SK-N-MC (cell line): Measurements from ENCODE around the gene CNNM1.

Experiments used
- DNase-seq: peaks from one replicate; pipeline ENCODE4 v3.0.0-alpha.2; 2011; ENCODE audit warnings: low read depth, low spot score
- H3K27ac ChIP-seq: fragments of 200-600 bp; sonication (generic); 2 replicates; pipeline ENCODE4 v1.5.1; 2016; ENCODE audit warnings: mixed run types
- H3K36me3 ChIP-seq: fragments of 200-600 bp; sonication (generic); 2 replicates; pipeline ENCODE4 v1.6.1; 2017; ENCODE audit warnings: antibody characterized with exemption, low read length, mixed read lengths; ENCODE audit not compliant: insufficient read depth
- H3K4me3 ChIP-seq: fragments of 200-600 bp; sonication (generic); 2 replicates; pipeline ENCODE4 v1.5.1; 2016
- H3K9ac ChIP-seq: fragments of 200-600 bp; sonication (generic); 2 replicates; pipeline ENCODE4 v1.8.0; 2017; ENCODE audit warnings: mixed run types, mixed read lengths; ENCODE audit not compliant: insufficient read length
- H3K9me3 ChIP-seq: fragments of 200-600 bp; sonication (generic); 2 replicates; pipeline ENCODE4 v1.6.1; 2017; ENCODE audit warnings: low read depth, mild to moderate bottlenecking, antibody characterized with exemption, low read length, moderate library complexity, mixed read lengths
- EZH2 ChIP-seq: fragments of 200-600 bp; sonication (generic); IDR thresholded peaks from one replicate; pipeline ENCODE4 v1.6.1; 2017; ENCODE audit warnings: antibody characterized with exemption
- FOXP2 ChIP-seq: optimal IDR thresholded peaks from 2 replicates; pipeline ENCODE3; 2011; ENCODE audit warnings: mild to moderate bottlenecking, moderate library complexity; ENCODE audit not compliant: insufficient read depth; ENCODE audit errors: extremely low read length, control extremely low read depth
- POLR2AphosphoS5 ChIP-seq: IDR thresholded peaks from 2 replicates; pipeline ENCODE4 v1.6.1; 2012; ENCODE audit warnings: mild to moderate bottlenecking, low read depth, low read length, borderline replicate concordance

CNNM1 gene

DNA sequence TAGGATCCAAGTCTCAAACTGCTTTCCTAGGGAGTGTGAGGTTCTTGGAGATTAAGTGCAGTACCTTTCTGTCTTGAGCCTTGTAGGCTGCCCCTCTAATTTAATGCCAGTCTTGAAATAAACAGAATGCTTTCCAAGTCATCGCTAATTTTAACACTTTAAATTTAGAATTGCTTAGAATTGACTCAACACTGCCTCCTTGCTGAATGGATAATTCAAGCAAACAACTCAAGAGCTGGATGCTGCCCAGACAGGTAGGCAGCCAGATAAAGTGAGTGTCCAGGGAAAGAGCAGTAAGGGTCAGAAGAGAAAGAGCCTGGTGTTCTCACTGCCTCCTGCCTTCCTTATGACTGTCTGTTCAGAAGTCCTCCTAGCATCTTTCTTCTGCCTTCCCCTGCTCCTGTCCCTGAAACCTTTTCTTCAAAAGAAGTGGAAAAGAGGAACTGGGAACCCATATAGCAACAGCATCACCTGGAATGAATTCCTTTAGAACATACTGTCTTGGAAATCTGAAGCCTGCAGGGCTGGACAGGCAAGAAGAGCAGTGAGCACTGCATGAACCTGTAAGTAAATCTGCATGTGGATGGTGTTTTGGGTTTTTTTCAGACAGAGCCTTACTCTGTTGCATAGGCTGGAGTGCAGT is 104.3 kb downstream of the CNNM1 start:
- no peak overlapping the region for H3K4me3 ChIP-seq
- no peaks in the 10 kb centered on the region for H3K36me3 ChIP-seq
- H3K9me3 ChIP-seq = no peaks in the 10 kb centered on the region
- no peak overlapping the region for H3K27ac ChIP-seq
- TF ChIP-seq EZH2 = no peak
- TF ChIP-seq POLR2AphosphoS5 = no peak
- no peak for TF ChIP-seq FOXP2
- no peak overlapping the region for H3K9ac ChIP-seq
- no peak for DNase-seq

GRCh38 chr10:99435986-99436638 is 107.0 kb downstream of the CNNM1 start:
- DNase-seq = peak; percentile 35
- no peak overlapping the region for H3K4me3 ChIP-seq
- H3K27ac ChIP-seq = no peak overlapping the region
- no peak overlapping the region for H3K9ac ChIP-seq
- H3K36me3 ChIP-seq = no peaks in the 10 kb centered on the region
- no peak for TF ChIP-seq EZH2
- no peak for TF ChIP-seq FOXP2
- TF ChIP-seq POLR2AphosphoS5 = no peak
- no peaks in the 10 kb centered on the region for H3K9me3 ChIP-seq

- TF ChIP-seq POLR2AphosphoS5 (no peak), FOXP2 (no peak), EZH2 (no peak)
These were observed 109.7 kb downstream of the CNNM1 start for GRCh38 chr10:99438890-99439289.

DNA sequence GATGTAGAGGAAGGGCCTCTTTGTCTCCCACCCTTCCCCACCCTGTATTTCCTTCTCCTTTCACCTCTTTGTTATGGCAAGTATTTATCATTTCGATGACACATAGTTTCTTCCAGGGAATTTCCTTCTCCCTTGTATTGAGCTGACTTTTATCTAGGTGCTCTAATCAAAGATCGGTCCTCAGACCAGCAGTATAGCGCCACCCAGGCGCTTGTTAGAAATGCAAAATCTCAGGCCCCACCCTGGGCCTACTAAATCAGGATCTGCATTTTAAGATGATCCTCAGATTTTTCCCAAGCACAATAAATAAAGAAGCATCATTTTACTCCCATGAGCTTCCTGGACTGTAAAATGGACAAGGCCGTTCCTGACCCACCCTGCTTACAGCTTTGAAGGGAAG is 113.2 kb downstream of the CNNM1 start:
- no peaks in the 10 kb centered on the region for H3K9me3 ChIP-seq
- TF ChIP-seq POLR2AphosphoS5 (no peak), FOXP2 (no peak), EZH2 (no peak)
- no peak overlapping the region for H3K9ac ChIP-seq
- H3K36me3 ChIP-seq = no peaks in the 10 kb centered on the region
- no peak overlapping the region for H3K27ac ChIP-seq
- DNase-seq = no peak
- no peak overlapping the region for H3K4me3 ChIP-seq

More at GRCh38 chr10:99438890-99439289, 109.7 kb downstream of the CNNM1 start:
- no peak overlapping the region for H3K9ac ChIP-seq
- no peaks in the 10 kb centered on the region for H3K36me3 ChIP-seq
- no peak overlapping the region for H3K4me3 ChIP-seq
- no peak overlapping the region for H3K27ac ChIP-seq
- H3K9me3 ChIP-seq = no peaks in the 10 kb centered on the region
- DNase-seq = no peak

DNA sequence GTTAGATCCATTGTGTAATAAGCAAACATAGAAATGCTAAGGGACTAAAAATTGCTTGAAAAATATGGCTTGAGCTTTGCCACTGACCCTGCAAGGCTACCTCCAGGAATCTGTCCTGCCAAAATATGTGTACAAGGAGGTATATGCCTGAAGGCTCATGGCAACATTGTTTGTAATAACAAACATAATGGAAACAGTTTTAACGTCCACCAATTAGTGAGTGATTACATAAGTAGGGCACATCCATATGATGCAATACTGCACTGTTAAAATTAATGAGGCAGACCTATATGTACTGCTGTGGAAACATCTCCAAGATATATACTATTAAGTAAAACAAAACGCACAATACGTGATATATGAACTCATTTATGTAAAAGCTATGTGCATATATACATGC is 114.3 kb downstream of the CNNM1 start:
- H3K4me3 ChIP-seq = no peak overlapping the region
- DNase-seq = no peak
- no peak overlapping the region for H3K9ac ChIP-seq
- no peaks in the 10 kb centered on the region for H3K9me3 ChIP-seq
- no peaks in the 10 kb centered on the region for H3K36me3 ChIP-seq
- no peak overlapping the region for H3K27ac ChIP-seq
- TF ChIP-seq FOXP2 = no peak
- TF ChIP-seq POLR2AphosphoS5 = no peak
- no peak for TF ChIP-seq EZH2
